GM06990 (cell line): ENCODE results near the gene ANTXR2.

Experiments
- DNase-seq: peaks from one replicate; pipeline ENCODE4 v3.0.0-alpha.2; 2011; ENCODE audit not compliant: insufficient read length; ENCODE audit errors: extremely low read depth
- H3K27me3 ChIP-seq: replicated peaks from 2 replicates; pipeline ENCODE4 v1.6.0; 2011; ENCODE audit warnings: low read length; ENCODE audit not compliant: control insufficient read depth, insufficient read depth
- H3K36me3 ChIP-seq: 2 replicates; pipeline ENCODE4 v1.5.1; 2011; ENCODE audit warnings: low read length; ENCODE audit not compliant: control insufficient read depth, insufficient read depth
- H3K4me3 ChIP-seq: replicated peaks from 2 replicates; pipeline ENCODE4 v1.5.1; 2011; ENCODE audit warnings: low read depth, mild to moderate bottlenecking, control low read depth, low read length
- CTCF ChIP-seq: IDR thresholded peaks from 2 replicates; pipeline ENCODE4 v1.5.1; 2011; ENCODE audit warnings: low read length, control low read depth, mild to moderate bottlenecking, inconsistent platforms; ENCODE audit not compliant: insufficient read depth, poor library complexity, severe bottlenecking

Gene ANTXR2

GRCh38 chr4:80096175-80096850 lies 23.3 kb upstream of the ANTXR2 start:
- no peak for DNase-seq
- no peak for TF ChIP-seq CTCF
- Histone ChIP-seq H3K27me3 (no peaks in the 10 kb centered on the region), H3K4me3 (no peak overlapping the region), H3K36me3 (no peaks in the 10 kb centered on the region)

GRCh38 chr4:80094191-80094590 lies 21.2 kb upstream of the ANTXR2 start:
- TF ChIP-seq CTCF: no peak
- H3K36me3 ChIP-seq: no peaks in the 10 kb centered on the region
- H3K4me3 ChIP-seq: no peak overlapping the region
- DNase-seq: no peak
- H3K27me3 ChIP-seq: no peaks in the 10 kb centered on the region

- TF ChIP-seq CTCF: no peak
- Histone ChIP-seq H3K4me3 (no peak overlapping the region), H3K27me3 (no peaks in the 10 kb centered on the region), H3K36me3 (no peaks in the 10 kb centered on the region)
- DNase-seq: no peak
These were observed 20.5 kb upstream of the ANTXR2 start for GRCh38 chr4:80093563-80093962.

GRCh38 chr4:80092847-80093246 lies 19.8 kb upstream of the ANTXR2 start:
- no peak for DNase-seq
- Histone ChIP-seq H3K27me3 (no peaks in the 10 kb centered on the region), H3K36me3 (no peaks in the 10 kb centered on the region), H3K4me3 (no peak overlapping the region)
- no peak for TF ChIP-seq CTCF

- H3K36me3 ChIP-seq: no peaks in the 10 kb centered on the region
- no peak for DNase-seq
- H3K4me3 ChIP-seq: no peak overlapping the region
- H3K27me3 ChIP-seq: no peaks in the 10 kb centered on the region
- TF ChIP-seq CTCF: no peak
These were observed 19.1 kb upstream of the ANTXR2 start for GRCh38 chr4:80092088-80092487.

GRCh38 chr4:80091688-80092087 lies 18.7 kb upstream of the ANTXR2 start:
- no peak for DNase-seq
- no peak overlapping the region for H3K4me3 ChIP-seq
- TF ChIP-seq CTCF: no peak
- H3K36me3 ChIP-seq: no peaks in the 10 kb centered on the region
- H3K27me3 ChIP-seq: no peaks in the 10 kb centered on the region
